HepG2 (cell line): ENCODE results near the gene SLC17A9. TPM values are rescaled to one million over a fixed set of nuclear protein-coding genes. Genes with fewer than 3 reads are reported as not detected.

Experiments
- ARID3A ChIP-seq: IDR thresholded peaks from 2 replicates; pipeline ENCODE4 v1.6.1; 2012; ENCODE audit warnings: low read depth, low read length, improper control_type of control experiment
- CENPT ChIP-seq: sonication (generic); formaldehyde crosslinking; IDR thresholded peaks from 2 replicates; pipeline ENCODE4 v1.8.0; 2022; ENCODE audit warnings: low read depth, mild to moderate bottlenecking, moderate library complexity, missing genetic modification reagents
- FLYWCH1 ChIP-seq: sonication (generic); formaldehyde crosslinking; IDR thresholded peaks from 2 replicates; pipeline ENCODE4 v1.8.1; 2023; ENCODE audit warnings: mild to moderate bottlenecking, missing genetic modification reagents
- HNF1B ChIP-seq: sonication (generic); formaldehyde crosslinking; IDR thresholded peaks from 2 replicates; pipeline ENCODE4 v1.5.1; 2020; ENCODE audit warnings: mild to moderate bottlenecking, moderate library complexity, missing genetic modification reagents
- KAT7 ChIP-seq: IDR thresholded peaks from 2 replicates; pipeline ENCODE4 v1.6.1; 2018; ENCODE audit warnings: borderline replicate concordance, missing compliant biosample characterization
- MAZ ChIP-seq, 2 experiments: sonication (generic) in 1 of 2; formaldehyde crosslinking in 1 of 2; IDR thresholded peaks; 2 replicates each; pipeline versions ENCODE4 v1.5.0 to v1.6.1; 2012 to 2020; ENCODE audit warnings: low read depth in 2 of 2, mild to moderate bottlenecking in 2 of 2, borderline replicate concordance in 1 of 2, improper control_type of control experiment in 1 of 2, low read length in 1 of 2, missing genetic modification reagents in 1 of 2, moderate library complexity in 1 of 2
- MZF1 ChIP-seq: sonication (generic); formaldehyde crosslinking; IDR thresholded peaks from 2 replicates; pipeline ENCODE4 v1.8.1; 2023; ENCODE audit warnings: mild to moderate bottlenecking, missing genetic modification reagents, borderline replicate concordance
- PITX1 ChIP-seq: sonication (generic); formaldehyde crosslinking; IDR thresholded peaks from 2 replicates; pipeline ENCODE4 v1.5.1; 2020; ENCODE audit warnings: mild to moderate bottlenecking, missing genetic modification reagents
- POLR2AphosphoS2 ChIP-seq: IDR thresholded peaks from 2 replicates; pipeline ENCODE4 v1.6.1; 2011; ENCODE audit warnings: low read depth, low read length, improper control_type of control experiment
- SRSF4 ChIP-seq: fragments of 200-400 bp; formaldehyde crosslinking; IDR thresholded peaks from one replicate; pipeline ENCODE4 v1.6.1; 2018; ENCODE audit warnings: mild to moderate bottlenecking, low read depth, low read length, moderate library complexity; ENCODE audit not compliant: poor library complexity, severe bottlenecking
- TCF12 ChIP-seq, 2 experiments: fragments of 450-650 bp in 1 of 2; sonication (generic) in 1 of 2; formaldehyde crosslinking in 1 of 2; IDR thresholded peaks; 2 replicates each; pipeline versions ENCODE4 v1.6.1 to v1.8.0; 2017 to 2022; ENCODE audit warnings: antibody characterized with exemption in 1 of 2, mild to moderate bottlenecking in 1 of 2, missing genetic modification reagents in 1 of 2, moderate library complexity in 1 of 2
- ZNF441 ChIP-seq: sonication (generic); formaldehyde crosslinking; IDR thresholded peaks from 2 replicates; pipeline ENCODE4 v1.7.0; 2021; ENCODE audit warnings: missing genetic modification reagents, borderline replicate concordance
- ZNF468 ChIP-seq: sonication (generic); formaldehyde crosslinking; IDR thresholded peaks from 2 replicates; pipeline ENCODE4 v1.8.0; 2022; ENCODE audit warnings: mild to moderate bottlenecking, moderate library complexity, missing genetic modification reagents
- ZNF543 ChIP-seq: sonication (generic); formaldehyde crosslinking; IDR thresholded peaks from 2 replicates; pipeline ENCODE4 v1.4.0; 2020; ENCODE audit warnings: mild to moderate bottlenecking, missing genetic modification reagents
- ZNF597 ChIP-seq: sonication (generic); formaldehyde crosslinking; IDR thresholded peaks from 2 replicates; pipeline ENCODE4 v1.5.0; 2020; ENCODE audit warnings: missing genetic modification reagents
- ZNF768 ChIP-seq: sonication (generic); formaldehyde crosslinking; IDR thresholded peaks from 2 replicates; pipeline ENCODE4 v1.4.0; 2020; ENCODE audit warnings: missing genetic modification reagents
- ZSCAN31 ChIP-seq: sonication (generic); formaldehyde crosslinking; IDR thresholded peaks from 2 replicates; pipeline ENCODE4 v1.5.0; 2020; ENCODE audit warnings: low read depth, mild to moderate bottlenecking, missing genetic modification reagents
- polyA plus RNA-seq, 8 experiments: library from polyadenylated mRNA; depleted of rRNA in 3 of 8; stranded (reverse) in 7 of 8; unstranded in 1 of 8; fragments of >200 nt; fragmentation: Illumina TruSeq in 4 of 8; extraction: Trizol in 4 of 8; gene quantifications; 2 replicates each; pipeline versions ENCODE4 v1.2.1 to v1.2.3, GENCODE V29; 2011 to 2016; ENCODE audit warnings: low read depth in 4 of 8, missing spikeins in 1 of 8, mixed read lengths in 1 of 8; ENCODE audit not compliant: insufficient read depth in 1 of 8
- total RNA-seq, 5 experiments: library from RNA; depleted of rRNA; stranded (reverse); fragments of >200 nt; fragmentation: Illumina TruSeq; extraction: Trizol; gene quantifications; 2 replicates each; pipeline ENCODE4 v1.2.3, GENCODE V29; 2016; ENCODE audit warnings: low read depth in 1 of 5
- TF ChIP-seq, protein P1 (sequence below): sonication (generic); formaldehyde crosslinking; IDR thresholded peaks from 2 replicates; pipeline ENCODE4 v1.9.0; 2021; ENCODE audit warnings: missing genetic modification reagents, borderline replicate concordance
- TF ChIP-seq, protein P2 (sequence below): sonication (generic); formaldehyde crosslinking; IDR thresholded peaks from 2 replicates; pipeline ENCODE4 v1.5.0; 2020; ENCODE audit warnings: mild to moderate bottlenecking, low read depth, missing genetic modification reagents, borderline replicate concordance
- TF ChIP-seq, protein P3 (sequence below): IDR thresholded peaks from 2 replicates; pipeline ENCODE4 v1.6.1; 2016; ENCODE audit warnings: low read depth, borderline replicate concordance

The SLC17A9 gene
- total and polyA plus RNA-seq, 2 of the 13 experiments (the other 11 are each of a cell fraction or from before 2014, with no cell fraction given) = 110 to 191 TPM

DNA sequence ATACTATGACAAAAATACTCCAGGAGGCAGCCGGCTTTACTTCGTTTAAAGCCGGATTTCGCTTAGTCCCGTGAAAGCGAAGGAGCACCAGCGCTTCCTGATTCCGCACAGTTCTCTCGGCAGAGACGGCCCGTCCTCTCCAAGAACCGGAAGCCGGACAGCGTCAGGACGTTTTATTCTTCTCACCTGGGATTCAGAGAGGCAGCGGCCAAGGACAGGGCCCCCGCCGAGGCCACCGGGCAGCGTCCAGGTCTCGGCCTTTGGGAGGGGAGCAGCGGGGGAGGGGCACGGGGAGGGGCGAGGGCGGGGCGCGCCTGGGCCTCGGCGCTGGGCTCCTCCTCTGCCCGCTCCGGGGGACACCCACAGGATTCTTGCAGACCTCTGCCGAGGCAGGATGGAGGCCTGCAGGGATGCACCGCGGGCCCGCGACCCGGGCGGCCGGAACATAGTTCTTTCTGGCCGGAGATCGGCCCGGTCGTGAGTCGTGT is 23.4 kb upstream of the SLC17A9 start (continued):
- TF ChIP-seq, protein P1, sequence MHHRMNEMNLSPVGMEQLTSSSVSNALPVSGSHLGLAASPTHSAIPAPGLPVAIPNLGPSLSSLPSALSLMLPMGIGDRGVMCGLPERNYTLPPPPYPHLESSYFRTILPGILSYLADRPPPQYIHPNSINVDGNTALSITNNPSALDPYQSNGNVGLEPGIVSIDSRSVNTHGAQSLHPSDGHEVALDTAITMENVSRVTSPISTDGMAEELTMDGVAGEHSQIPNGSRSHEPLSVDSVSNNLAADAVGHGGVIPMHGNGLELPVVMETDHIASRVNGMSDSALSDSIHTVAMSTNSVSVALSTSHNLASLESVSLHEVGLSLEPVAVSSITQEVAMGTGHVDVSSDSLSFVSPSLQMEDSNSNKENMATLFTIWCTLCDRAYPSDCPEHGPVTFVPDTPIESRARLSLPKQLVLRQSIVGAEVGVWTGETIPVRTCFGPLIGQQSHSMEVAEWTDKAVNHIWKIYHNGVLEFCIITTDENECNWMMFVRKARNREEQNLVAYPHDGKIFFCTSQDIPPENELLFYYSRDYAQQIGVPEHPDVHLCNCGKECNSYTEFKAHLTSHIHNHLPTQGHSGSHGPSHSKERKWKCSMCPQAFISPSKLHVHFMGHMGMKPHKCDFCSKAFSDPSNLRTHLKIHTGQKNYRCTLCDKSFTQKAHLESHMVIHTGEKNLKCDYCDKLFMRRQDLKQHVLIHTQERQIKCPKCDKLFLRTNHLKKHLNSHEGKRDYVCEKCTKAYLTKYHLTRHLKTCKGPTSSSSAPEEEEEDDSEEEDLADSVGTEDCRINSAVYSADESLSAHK (CRISPR knock-in tag) = no peak
- no peak for TF ChIP-seq CENPT (CRISPR knock-in tag)
- TF ChIP-seq FLYWCH1 (CRISPR knock-in tag) = no peak
- TF ChIP-seq HNF1B (CRISPR knock-in tag) = 0 out of 2 replicates have a peak, but pooled peaks have one; percentile 38
- no peak for TF ChIP-seq MAZ (IDR thresholded peaks at IDR 0.05; ENCODE audit: borderline replicate concordance, low read depth, low read length)
- TF ChIP-seq MAZ (CRISPR knock-in tag; IDR thresholded peaks at IDR 0.05; ENCODE audit: low read depth) = no peak
- no peak for TF ChIP-seq ZNF468 (CRISPR knock-in tag)
- no peak for TF ChIP-seq MZF1 (CRISPR knock-in tag)
- TF ChIP-seq TCF12 (IDR thresholded peaks at IDR 0.05) = no peak
- TF ChIP-seq TCF12 (CRISPR knock-in tag; IDR thresholded peaks at IDR 0.05) = no peak
- no peak for TF ChIP-seq ZNF597
- no peak for TF ChIP-seq SRSF4
- peak; percentile 89 for TF ChIP-seq ZNF768 (CRISPR knock-in tag)
- TF ChIP-seq POLR2AphosphoS2 = no peak
- TF ChIP-seq ZNF441 = 0 out of 2 replicates have a peak, but pooled peaks have one; percentile 30
- no peak for TF ChIP-seq KAT7 (CRISPR knock-in tag)
- TF ChIP-seq PITX1 (CRISPR knock-in tag) = no peak
- TF ChIP-seq, protein P2, sequence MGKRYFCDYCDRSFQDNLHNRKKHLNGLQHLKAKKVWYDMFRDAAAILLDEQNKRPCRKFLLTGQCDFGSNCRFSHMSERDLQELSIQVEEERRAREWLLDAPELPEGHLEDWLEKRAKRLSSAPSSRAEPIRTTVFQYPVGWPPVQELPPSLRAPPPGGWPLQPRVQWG (CRISPR knock-in tag) = no peak
- no peak for TF ChIP-seq ARID3A
- TF ChIP-seq, protein P3, sequence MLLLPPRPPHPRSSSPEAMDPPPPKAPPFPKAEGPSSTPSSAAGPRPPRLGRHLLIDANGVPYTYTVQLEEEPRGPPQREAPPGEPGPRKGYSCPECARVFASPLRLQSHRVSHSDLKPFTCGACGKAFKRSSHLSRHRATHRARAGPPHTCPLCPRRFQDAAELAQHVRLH = no peak
- TF ChIP-seq ZNF543 (CRISPR knock-in tag) = no peak
- no peak for TF ChIP-seq ZSCAN31
